ENCODE measurements around the gene DDX54.
A peak's percentile ranks its signal among the peaks of the same experiment; 100 is the strongest.

Gene DDX54

DNA sequence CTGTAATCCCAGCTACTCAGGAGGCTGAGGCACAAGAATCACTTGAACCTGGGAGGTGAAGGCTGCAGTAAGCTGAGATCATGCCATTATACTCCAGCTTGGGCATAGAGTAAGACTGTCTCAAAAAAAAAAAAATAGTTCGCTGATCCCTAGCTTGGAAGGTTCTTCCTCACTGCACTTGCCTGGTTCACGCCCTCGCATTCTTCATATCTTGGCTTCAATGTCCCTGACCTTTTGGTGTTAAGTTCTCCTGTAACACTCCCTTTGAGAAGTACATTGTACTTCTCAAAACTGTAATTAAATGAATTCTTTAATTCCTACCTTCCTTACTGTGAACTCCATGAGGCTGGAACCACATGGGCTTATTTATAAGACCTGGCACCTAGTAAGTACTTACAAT, 19.5 kb upstream of the DDX54 start:
- no peak for DNase-seq (ENCODE audit: low spot score in 2 of 2)
- in situ Hi-C loops (cut with MboI; ENCODE audit: low sequenced_read_pairs) = no loop called here
- Histone ChIP-seq H3K36me3 (replicated peaks) (no peaks in the 10 kb centered on the region), H3K27me3 (ENCODE audit: low read depth) (no peaks in the 10 kb centered on the region), H3K9me3 (no peaks in the 10 kb centered on the region), H3K4me1 (no peaks in the 10 kb centered on the region), H3K4me3 (no peak overlapping the region)

- Histone ChIP-seq H3K36me3 (replicated peaks) (no peaks in the 10 kb centered on the region), H3K4me3 (no peak overlapping the region), H3K27me3 (ENCODE audit: low read depth) (no peaks in the 10 kb centered on the region), H3K9me3 (no peaks in the 10 kb centered on the region), H3K4me1 (no peaks in the 10 kb centered on the region)
- in situ Hi-C loops (cut with MboI; ENCODE audit: low sequenced_read_pairs) = no loop called here
- DNase-seq (ENCODE audit: low spot score in 2 of 2) = no peak
These were observed 18.8 kb upstream of the DDX54 start for GRCh38 chr12:113203852-113204760.

DNA sequence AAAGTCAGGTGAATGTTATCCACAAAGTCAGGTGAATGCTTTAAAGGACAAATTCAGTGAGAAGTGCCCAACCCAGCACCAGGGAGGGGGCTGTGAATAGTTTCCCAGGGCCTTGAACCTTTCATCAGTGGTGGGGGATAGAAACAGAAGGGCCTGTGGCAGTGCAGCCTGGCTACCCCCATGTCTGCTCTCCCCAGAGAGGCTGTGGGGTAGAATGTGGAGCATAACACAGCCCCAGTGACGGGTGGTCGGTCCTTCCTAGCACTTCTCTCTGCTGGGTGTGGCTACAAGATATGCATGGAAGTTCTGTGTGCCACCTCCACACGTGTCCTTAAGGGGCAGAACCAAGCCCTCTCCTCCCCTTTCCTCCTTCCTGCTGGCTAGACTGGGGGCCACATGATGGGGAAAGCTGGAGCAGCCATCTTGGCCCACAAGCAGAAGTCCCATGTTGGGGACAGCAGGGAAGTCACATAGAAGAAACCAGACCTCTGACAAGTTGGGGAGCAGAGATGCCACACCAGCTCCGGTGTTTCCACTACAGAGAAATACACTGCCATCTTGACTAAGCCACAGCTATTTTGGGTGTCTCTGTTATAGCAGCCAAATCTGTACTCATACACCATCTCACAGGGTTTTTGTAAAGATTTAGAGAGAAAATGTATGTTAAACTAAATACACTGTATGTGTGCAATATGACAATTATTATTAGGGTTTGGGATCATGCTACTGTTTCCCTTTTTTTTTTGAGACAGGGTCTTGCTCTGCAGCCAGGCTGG, 17.2 kb upstream of the DDX54 start:
- Histone ChIP-seq H3K27me3 (ENCODE audit: low read depth) (no peaks in the 10 kb centered on the region), H3K4me1 (no peaks in the 10 kb centered on the region), H3K4me3 (no peak overlapping the region), H3K9me3 (no peaks in the 10 kb centered on the region), H3K36me3 (replicated peaks) (no peaks in the 10 kb centered on the region)
- no peak for DNase-seq (ENCODE audit: low spot score in 2 of 2)
- in situ Hi-C loops (cut with MboI; ENCODE audit: low sequenced_read_pairs) = no loop called here

DNA sequence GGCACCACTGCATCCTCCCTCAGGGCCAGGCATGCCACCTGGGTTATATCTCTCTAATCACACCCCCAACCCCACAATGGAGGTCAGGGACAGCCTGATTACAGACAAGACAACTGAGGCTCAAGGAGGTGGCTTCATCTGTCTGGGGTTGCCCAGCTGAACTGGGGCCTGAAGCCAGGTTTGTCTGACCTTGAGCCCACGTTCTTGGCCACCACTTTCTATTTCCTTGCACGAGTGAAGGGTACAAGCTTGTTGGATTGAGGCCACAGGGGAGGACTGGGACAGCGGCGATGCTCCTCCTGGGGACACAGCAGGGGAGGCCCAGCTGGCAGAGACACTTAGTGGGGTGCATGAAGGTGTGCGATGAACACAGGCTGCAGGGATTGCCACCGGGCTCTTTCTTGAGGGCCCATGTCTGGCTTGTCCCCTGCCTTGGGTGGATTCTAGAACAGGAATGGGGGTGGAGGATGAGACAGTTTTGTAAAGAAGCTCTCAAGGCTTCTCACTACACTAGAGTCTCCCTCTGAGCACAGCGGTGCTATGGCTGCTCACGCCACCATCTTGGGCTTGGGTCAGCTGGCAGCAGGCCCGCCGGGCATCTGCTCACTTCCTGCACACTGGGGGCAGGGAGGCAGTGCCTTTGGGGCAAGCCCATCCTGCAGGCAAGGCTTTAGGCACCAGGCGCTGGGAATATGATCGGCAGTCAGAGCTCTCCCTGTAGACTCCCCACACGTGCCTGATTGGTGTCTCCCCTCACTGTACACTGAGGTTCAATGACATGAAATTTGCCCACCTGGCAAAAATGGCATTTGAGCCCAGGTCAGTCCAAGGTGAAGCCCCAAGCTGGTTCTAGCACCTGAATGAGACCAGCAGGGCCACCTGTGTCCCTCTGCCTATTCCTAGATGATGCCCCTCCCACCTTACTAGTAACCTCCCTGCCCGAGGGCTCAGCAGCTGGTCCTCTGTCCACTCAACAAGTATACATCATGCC, 16.2 kb upstream of the DDX54 start:
- in situ Hi-C loops (cut with MboI; ENCODE audit: low sequenced_read_pairs) = no loop called here
- DNase-seq (ENCODE audit: low spot score in 2 of 2) = no peak
- H3K9me3 ChIP-seq = no peaks in the 10 kb centered on the region
- H3K4me1 ChIP-seq = no peaks in the 10 kb centered on the region
- no peak overlapping the region for H3K4me3 ChIP-seq
- H3K36me3 ChIP-seq (replicated peaks) = no peaks in the 10 kb centered on the region
- H3K27me3 ChIP-seq (ENCODE audit: low read depth) = no peaks in the 10 kb centered on the region

DNA sequence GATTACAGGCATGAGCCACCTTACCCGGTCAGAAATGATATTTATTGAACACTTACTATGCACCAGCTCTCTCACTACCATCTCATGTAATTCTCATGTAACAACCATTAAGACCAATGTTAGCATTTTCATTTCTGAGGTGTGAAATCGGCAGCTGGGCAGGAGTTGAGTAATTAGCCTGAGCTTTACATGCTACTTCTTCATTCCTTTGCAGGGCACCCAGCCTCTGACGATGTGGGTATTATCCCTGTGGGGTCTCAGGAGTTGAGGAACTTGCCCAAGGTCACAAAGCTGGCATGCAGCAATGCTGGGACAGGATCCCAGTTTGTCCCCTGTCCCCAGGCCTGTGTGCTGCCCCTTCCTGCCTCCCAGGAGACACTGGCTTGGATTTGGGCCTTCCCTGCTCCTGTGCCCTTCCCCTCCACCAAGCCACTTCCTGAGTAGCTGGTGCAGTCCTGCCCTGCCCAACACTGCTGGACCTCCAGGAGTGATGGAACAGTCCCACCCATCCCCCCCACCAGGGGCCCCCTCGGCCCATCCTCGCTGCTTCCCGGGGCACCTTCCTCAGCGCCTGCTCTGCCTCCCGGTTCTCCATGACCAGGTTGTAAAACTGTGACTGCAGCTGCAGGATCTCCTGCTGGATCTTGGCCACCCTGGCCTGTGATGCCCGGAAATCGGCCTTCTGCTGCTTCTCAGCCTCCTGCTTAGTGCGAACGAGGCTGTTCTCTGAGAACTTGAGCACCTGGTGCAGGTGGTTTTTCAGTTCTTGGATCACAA, 14.9 kb upstream of the DDX54 start:
- in situ Hi-C loops (cut with MboI; ENCODE audit: low sequenced_read_pairs) = no loop called here
- Histone ChIP-seq H3K36me3 (replicated peaks) (no peaks in the 10 kb centered on the region), H3K27me3 (ENCODE audit: low read depth) (no peaks in the 10 kb centered on the region), H3K9me3 (no peaks in the 10 kb centered on the region), H3K4me3 (no peak overlapping the region), H3K4me1 (no peaks in the 10 kb centered on the region)
- no peak for DNase-seq (ENCODE audit: low spot score in 2 of 2)

- Histone ChIP-seq H3K36me3 (replicated peaks) (no peaks in the 10 kb centered on the region), H3K4me3 (no peak overlapping the region), H3K27me3 (ENCODE audit: low read depth) (no peaks in the 10 kb centered on the region), H3K9me3 (no peaks in the 10 kb centered on the region), H3K4me1 (0 out of 2 replicates have a peak, but pooled peaks cover 2% of the 10 kb centered on the region)
- in situ Hi-C loops (cut with MboI; ENCODE audit: low sequenced_read_pairs) = no loop called here
- no peak for DNase-seq (ENCODE audit: low spot score in 2 of 2)
These were observed 13.0 kb upstream of the DDX54 start for GRCh38 chr12:113198296-113198695.

DNA sequence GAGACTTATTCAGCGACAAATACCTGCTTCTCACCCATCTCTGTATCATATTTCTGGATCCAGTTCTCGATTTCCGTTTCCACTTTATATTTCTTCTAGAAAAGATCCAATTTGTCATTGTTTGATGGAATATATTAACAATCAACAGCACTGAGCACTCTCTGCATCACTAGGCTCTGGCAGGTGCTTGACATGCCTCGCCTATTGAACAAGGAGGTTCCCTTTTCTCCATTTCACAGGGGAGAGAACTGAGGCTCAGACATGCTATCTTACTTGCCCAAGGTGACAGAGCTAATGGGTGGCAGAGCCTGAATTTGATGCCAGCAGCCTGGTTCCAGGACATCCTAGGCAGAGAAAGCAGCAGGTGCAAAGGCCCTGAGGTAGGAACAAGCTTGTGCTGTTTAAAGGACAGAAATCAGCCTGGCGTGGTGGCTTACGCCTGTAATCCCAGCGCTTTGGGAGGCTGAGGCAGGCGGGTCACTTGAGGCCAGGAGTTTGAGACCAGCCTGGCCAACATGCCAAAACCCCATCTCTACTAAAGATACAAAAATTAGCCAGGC, 12.3 kb upstream of the DDX54 start:
- H3K4me3 ChIP-seq = no peak overlapping the region
- H3K9me3 ChIP-seq = no peaks in the 10 kb centered on the region
- 0 out of 2 replicates have a peak, but pooled peaks cover 2% of the 10 kb centered on the region for H3K4me1 ChIP-seq
- no peaks in the 10 kb centered on the region for H3K27me3 ChIP-seq (ENCODE audit: low read depth)
- no peak for DNase-seq (ENCODE audit: low spot score in 2 of 2)
- in situ Hi-C loops (cut with MboI; ENCODE audit: low sequenced_read_pairs) = no loop called here
- peaks cover 3% of the 10 kb centered on the region; the same call in 1 of the 2 replicates for H3K36me3 ChIP-seq (replicated peaks)

- Histone ChIP-seq H3K36me3 (replicated peaks) (peaks cover 7% of the 10 kb centered on the region), H3K4me3 (no peak overlapping the region), H3K9me3 (no peaks in the 10 kb centered on the region), H3K27me3 (ENCODE audit: low read depth) (no peaks in the 10 kb centered on the region), H3K4me1 (peaks cover 7% of the 10 kb centered on the region)
- in situ Hi-C loops (cut with MboI; ENCODE audit: low sequenced_read_pairs) = no loop called here
- DNase-seq (ENCODE audit: low spot score in 2 of 2) = peak in 1 of 2 experiments; percentile 72
These were observed 11.7 kb upstream of the DDX54 start for GRCh38 chr12:113196990-113197389.

DNA sequence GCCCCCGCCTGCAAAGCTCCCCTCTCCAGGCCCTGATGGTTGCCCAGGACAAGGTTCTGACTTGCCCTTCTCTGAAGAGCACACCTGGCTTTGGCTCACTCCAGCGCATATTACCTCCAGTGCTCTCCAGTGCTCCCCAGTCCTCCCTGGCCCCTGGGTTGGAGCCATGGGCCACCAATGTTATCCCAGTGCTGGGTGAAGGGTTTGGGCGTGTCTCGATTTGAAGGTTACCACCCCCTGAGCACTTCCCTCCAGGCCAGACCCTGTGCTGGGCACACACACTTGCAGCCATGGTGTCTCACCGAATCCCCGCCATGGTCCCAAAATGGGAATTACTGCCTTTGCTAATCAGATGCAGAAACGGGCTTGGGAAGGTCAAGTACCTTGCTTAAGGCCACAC, 11.3 kb upstream of the DDX54 start:
- no peaks in the 10 kb centered on the region for H3K9me3 ChIP-seq
- no peaks in the 10 kb centered on the region for H3K27me3 ChIP-seq (ENCODE audit: low read depth)
- H3K4me1 ChIP-seq = peaks cover 11% of the 10 kb centered on the region
- in situ Hi-C loops (cut with MboI; ENCODE audit: low sequenced_read_pairs) = no loop called here
- no peak overlapping the region for H3K4me3 ChIP-seq
- DNase-seq (ENCODE audit: low spot score in 2 of 2) = no peak
- H3K36me3 ChIP-seq (replicated peaks) = peaks cover 10% of the 10 kb centered on the region

DNA sequence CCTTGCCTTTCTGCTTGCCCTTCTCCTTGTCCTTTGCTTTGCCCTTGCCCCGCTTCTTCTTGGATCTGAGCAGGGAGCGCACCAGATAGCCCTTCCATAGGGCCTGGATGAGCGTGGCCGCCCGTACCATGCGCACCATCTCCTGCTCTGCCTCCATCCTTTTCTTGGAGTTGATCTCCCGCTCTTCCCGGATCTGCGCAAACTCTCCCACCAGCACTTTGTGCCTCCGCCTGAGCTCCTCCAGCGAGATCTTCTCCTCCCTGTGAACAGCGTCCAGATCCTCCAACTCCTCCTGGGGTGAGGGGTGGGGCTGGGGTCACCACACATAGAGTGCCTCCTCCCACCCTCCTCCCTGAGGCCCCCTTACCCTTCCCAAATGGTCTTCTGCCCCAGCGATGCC, 10.3 kb upstream of the DDX54 start:
- peaks cover 14% of the 10 kb centered on the region for H3K4me1 ChIP-seq
- in situ Hi-C loops (cut with MboI; ENCODE audit: low sequenced_read_pairs) = no loop called here
- H3K27me3 ChIP-seq (ENCODE audit: low read depth) = no peaks in the 10 kb centered on the region
- H3K36me3 ChIP-seq (replicated peaks) = peaks cover 18% of the 10 kb centered on the region
- DNase-seq (ENCODE audit: low spot score in 2 of 2) = no peak
- H3K4me3 ChIP-seq = no peak overlapping the region
- no peaks in the 10 kb centered on the region for H3K9me3 ChIP-seq

- no peaks in the 10 kb centered on the region for H3K27me3 ChIP-seq (ENCODE audit: low read depth)
- H3K9me3 ChIP-seq = no peaks in the 10 kb centered on the region
- peaks cover 22% of the 10 kb centered on the region for H3K36me3 ChIP-seq (replicated peaks)
- in situ Hi-C loops (cut with MboI; ENCODE audit: low sequenced_read_pairs) = no loop called here
- H3K4me3 ChIP-seq = no peak overlapping the region
- H3K4me1 ChIP-seq = peaks cover 14% of the 10 kb centered on the region
- no peak for DNase-seq (ENCODE audit: low spot score in 2 of 2)
These were observed 9.7 kb upstream of the DDX54 start for GRCh38 chr12:113194971-113195391.

- Histone ChIP-seq H3K27me3 (ENCODE audit: low read depth) (no peaks in the 10 kb centered on the region), H3K4me3 (no peak overlapping the region), H3K9me3 (no peaks in the 10 kb centered on the region), H3K36me3 (replicated peaks) (peaks cover 28% of the 10 kb centered on the region), H3K4me1 (peaks cover 19% of the 10 kb centered on the region)
- in situ Hi-C loops (cut with MboI; ENCODE audit: low sequenced_read_pairs) = no loop called here
- no peak for DNase-seq (ENCODE audit: low spot score in 2 of 2)
These were observed 5.9 kb upstream of the DDX54 start for GRCh38 chr12:113191227-113191626.
